CD4-positive, alpha-beta T cell treated with Interleukin-1 beta for 1 hour (primary cell): ENCODE measurements around the gene RAPGEF4.
A peak's percentile ranks its signal among the peaks of the same experiment; 100 is the strongest.

Source experiments
- DNase-seq, 2 donors: peaks; one replicate each; pipeline ENCODE4 v3.0.0-alpha.2; 2020 to 2022

The RAPGEF4 gene

GRCh38 chr2:172945510-172945850 lies 209.8 kb downstream of the RAPGEF4 start:
- DNase-seq, result no peak

- no peak for DNase-seq
These were observed 212.0 kb downstream of the RAPGEF4 start for GRCh38 chr2:172947461-172948153.

- DNase-seq, result no peak
These were observed 213.9 kb downstream of the RAPGEF4 start for GRCh38 chr2:172949522-172949921.

- DNase-seq, result no peak
These were observed 214.9 kb downstream of the RAPGEF4 start for GRCh38 chr2:172950565-172950964.

- DNase-seq, result no peak
These were observed 215.9 kb downstream of the RAPGEF4 start for GRCh38 chr2:172951554-172951953.

GRCh38 chr2:172953411-172953810 lies 217.8 kb downstream of the RAPGEF4 start:
- no peak for DNase-seq

GRCh38 chr2:172953970-172954852 lies 218.6 kb downstream of the RAPGEF4 start:
- DNase-seq, result no peak

GRCh38 chr2:172955587-172955986 lies 219.9 kb downstream of the RAPGEF4 start:
- no peak for DNase-seq

- DNase-seq, result no peak
These were observed 222.1 kb downstream of the RAPGEF4 start for GRCh38 chr2:172957734-172958133.

- DNase-seq, result no peak
These were observed 226.4 kb downstream of the RAPGEF4 start for GRCh38 chr2:172962082-172962481.

GRCh38 chr2:172962824-172963223 lies 227.2 kb downstream of the RAPGEF4 start:
- peak in 1 of 2 donors; percentile 37 for DNase-seq

GRCh38 chr2:172964511-172965139 lies 229.0 kb downstream of the RAPGEF4 start:
- DNase-seq, result no peak

- no peak for DNase-seq
These were observed 230.0 kb downstream of the RAPGEF4 start for GRCh38 chr2:172965433-172966212.

- DNase-seq, result no peak
These were observed 231.7 kb downstream of the RAPGEF4 start for GRCh38 chr2:172967036-172967982.

- no peak for DNase-seq
These were observed 232.4 kb downstream of the RAPGEF4 start for GRCh38 chr2:172968061-172968469.

- no peak for DNase-seq
These were observed 233.5 kb downstream of the RAPGEF4 start for GRCh38 chr2:172969166-172969565.

- DNase-seq, result no peak
These were observed 234.0 kb downstream of the RAPGEF4 start for GRCh38 chr2:172969609-172970008.

- peak; percentile 24 to 56 for DNase-seq
These were observed 235.0 kb downstream of the RAPGEF4 start for GRCh38 chr2:172970660-172971059.

GRCh38 chr2:172972005-172972619 lies 236.5 kb downstream of the RAPGEF4 start:
- peak; percentile 20 to 42 for DNase-seq

- no peak for DNase-seq
These were observed 239.1 kb downstream of the RAPGEF4 start for GRCh38 chr2:172974762-172975161.

- no peak for DNase-seq
These were observed 240.5 kb downstream of the RAPGEF4 start for GRCh38 chr2:172976116-172976515.
